ENCODE results near the gene PLTP. TPM values are rescaled to one million over a fixed set of nuclear protein-coding genes. Genes with fewer than 3 reads are reported as not detected.

PLTP gene
- total and polyA plus RNA-seq, 2 donors (not counting 3 experiments of a cell fraction or from before 2014, with no cell fraction given), result 62.1 to 118 TPM

DNA sequence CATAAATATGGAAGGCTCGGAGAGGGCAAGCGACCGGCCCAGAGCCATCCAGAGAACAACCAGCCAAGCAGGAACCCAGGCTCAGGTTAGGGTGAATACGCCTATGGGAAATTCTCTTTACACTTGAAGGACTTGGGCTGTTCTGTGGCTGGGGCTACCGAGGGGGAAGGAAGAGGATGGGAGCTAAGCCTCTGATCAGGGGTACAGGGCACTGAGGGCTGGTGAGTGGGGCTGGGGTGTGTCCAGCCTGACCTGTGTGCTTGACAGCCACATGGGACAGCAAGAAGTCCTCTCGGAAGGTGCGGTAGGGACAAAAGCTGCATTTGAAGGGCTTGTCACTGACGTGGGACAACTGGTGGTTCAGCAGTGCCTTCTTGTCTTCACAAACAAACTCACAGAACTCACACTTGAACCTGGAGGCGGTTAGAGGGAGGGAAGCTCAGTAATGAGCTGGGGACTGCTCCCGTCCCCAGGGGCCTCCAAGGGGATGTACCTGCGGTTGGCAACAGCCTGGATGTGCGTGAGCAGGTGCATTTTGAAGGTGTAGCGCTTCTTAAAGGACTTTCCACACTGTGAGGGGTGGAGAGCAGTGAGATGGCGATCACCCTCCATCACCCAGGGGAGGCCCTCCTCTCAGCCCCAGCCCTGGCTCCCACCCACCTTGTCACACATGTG, 48.1 kb upstream of the PLTP start:
- H3K36me3 ChIP-seq (ENCODE audit: control insufficient read depth in 2 of 2, extremely low read depth in 1 of 2, insufficient read depth in 2 of 2, low read length in 2 of 2), result peaks cover 29 to 56% of the 10 kb centered on the region in 2 experiments
- H2AFZ ChIP-seq (ENCODE audit: low read depth, low read length), result no peak overlapping the region
- H3K79me2 ChIP-seq (ENCODE audit: control insufficient read depth, insufficient read depth, low read length), result no peaks in the 10 kb centered on the region
- TF ChIP-seq POLR2A (IDR thresholded peaks at IDR 0.05; ENCODE audit: low read depth, low read length) (no peak), POLR2AphosphoS5 (IDR thresholded peaks at IDR 0.05; ENCODE audit: insufficient read depth, low read depth, low read length) (no peak), JUN (IDR thresholded peaks at IDR 0.05; ENCODE audit: borderline replicate concordance, insufficient read depth, insufficient read length, low read depth) (no peak), MYC (IDR thresholded peaks at IDR 0.05; ENCODE audit: low read depth, low read length) (no peak), FOS (IDR thresholded peaks at IDR 0.05; ENCODE audit: borderline replicate concordance, insufficient read depth, low read length) (no peak), GATA2 (IDR thresholded peaks at IDR 0.05; ENCODE audit: insufficient read depth, insufficient read length, low read depth, low read length) (no peak), EZH2 (IDR thresholded peaks at IDR 0.05; ENCODE audit: borderline replicate concordance, low read depth, low read length, severe bottlenecking) (no peak)
- TF ChIP-seq, protein P1, sequence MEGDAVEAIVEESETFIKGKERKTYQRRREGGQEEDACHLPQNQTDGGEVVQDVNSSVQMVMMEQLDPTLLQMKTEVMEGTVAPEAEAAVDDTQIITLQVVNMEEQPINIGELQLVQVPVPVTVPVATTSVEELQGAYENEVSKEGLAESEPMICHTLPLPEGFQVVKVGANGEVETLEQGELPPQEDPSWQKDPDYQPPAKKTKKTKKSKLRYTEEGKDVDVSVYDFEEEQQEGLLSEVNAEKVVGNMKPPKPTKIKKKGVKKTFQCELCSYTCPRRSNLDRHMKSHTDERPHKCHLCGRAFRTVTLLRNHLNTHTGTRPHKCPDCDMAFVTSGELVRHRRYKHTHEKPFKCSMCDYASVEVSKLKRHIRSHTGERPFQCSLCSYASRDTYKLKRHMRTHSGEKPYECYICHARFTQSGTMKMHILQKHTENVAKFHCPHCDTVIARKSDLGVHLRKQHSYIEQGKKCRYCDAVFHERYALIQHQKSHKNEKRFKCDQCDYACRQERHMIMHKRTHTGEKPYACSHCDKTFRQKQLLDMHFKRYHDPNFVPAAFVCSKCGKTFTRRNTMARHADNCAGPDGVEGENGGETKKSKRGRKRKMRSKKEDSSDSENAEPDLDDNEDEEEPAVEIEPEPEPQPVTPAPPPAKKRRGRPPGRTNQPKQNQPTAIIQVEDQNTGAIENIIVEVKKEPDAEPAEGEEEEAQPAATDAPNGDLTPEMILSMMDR (IDR thresholded peaks at IDR 0.05; ENCODE audit: extremely low read depth in 1 of 2, insufficient read depth in 1 of 2, low read depth in 1 of 2, low read length in 2 of 2), result no peak
- TF ChIP-seq, protein P2, sequence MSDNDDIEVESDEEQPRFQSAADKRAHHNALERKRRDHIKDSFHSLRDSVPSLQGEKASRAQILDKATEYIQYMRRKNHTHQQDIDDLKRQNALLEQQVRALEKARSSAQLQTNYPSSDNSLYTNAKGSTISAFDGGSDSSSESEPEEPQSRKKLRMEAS (IDR thresholded peaks at IDR 0.05; ENCODE audit: insufficient read depth, insufficient read length), result no peak
- H3K4me3 ChIP-seq (replicated peaks in 1 of 3; ENCODE audit: insufficient read depth in 1 of 3, low read depth in 1 of 3, low read length in 3 of 3), result no peak overlapping the region
- no peak for DNase-seq (ENCODE audit: low read depth, low spot score)
- no TSS peak for BruUV-seq (replicated peaks)
- intact Hi-C loops (cut with micrococcal nuclease), result no loop called here
- H3K27ac ChIP-seq (ENCODE audit: insufficient read depth, low read depth, low read length), result no peak overlapping the region
- ChIA-PET POLR2A (no interaction called here), CTCF (interaction anchor here (1.3 to 5.2 kb wide), 5 partner anchors 9 to 136 kb away, joined by 3 to 41 read pairs (median 35); partner anchors contain the start of genes CTSA and NEURL2)
- H3K9me1 ChIP-seq (replicated peaks; ENCODE audit: control insufficient read depth, extremely low read depth, insufficient read depth, low read length), result no peaks in the 10 kb centered on the region
- FAIRE-seq, result no peak
- no peaks in the 10 kb centered on the region for H3K27me3 ChIP-seq (ENCODE audit: control insufficient read depth in 2 of 2, insufficient read depth in 2 of 2, low read length in 2 of 2)
- H4K20me1 ChIP-seq (replicated peaks; ENCODE audit: control insufficient read depth, extremely low read depth, insufficient read depth, low read length), result no peaks in the 10 kb centered on the region
- no peaks in the 10 kb centered on the region for H3K4me1 ChIP-seq (ENCODE audit: control insufficient read depth, extremely low read depth, insufficient read depth, low read length)
- no peak overlapping the region for H3K9ac ChIP-seq (replicated peaks; ENCODE audit: extremely low read depth, insufficient read depth, low read length)
- dilution Hi-C loops (cut with MboI; ENCODE audit: extremely low pct_ligation_motif_present, low sequenced_read_pairs), result no loop called here
- H3K4me2 ChIP-seq (ENCODE audit: insufficient read depth, low read length), result no peak overlapping the region
- H3K9me3 ChIP-seq (replicated peaks; ENCODE audit: control insufficient read depth, insufficient read depth, low read length), result no peaks in the 10 kb centered on the region
